OCI-LY3 (cell line): Measurements from ENCODE around the gene MZF1.

Experiments
- H2AFZ ChIP-seq: fragments of 200-600, 300-600 bp; shearing (Covaris generic); 2 replicates; pipeline ENCODE4 v1.6.0; 2014; ENCODE audit warnings: antibody characterized with exemption, low read depth, low read length
- H3K27ac ChIP-seq: fragments of 200-600, 300-600 bp; sonication (generic); 2 replicates; pipeline ENCODE4 v1.5.1; 2014; ENCODE audit warnings: mild to moderate bottlenecking, low read length, moderate library complexity, mixed read lengths
- H3K27me3 ChIP-seq: fragments of 200-600, 300-600 bp; sonication (generic); 2 replicates; pipeline ENCODE4 v1.6.1; 2014; ENCODE audit warnings: low read depth, low read length, mixed read lengths
- H3K36me3 ChIP-seq: fragments of 200-600, 300-600 bp; sonication (generic); replicated peaks from 2 replicates; pipeline ENCODE3; 2014; ENCODE audit warnings: low read depth, low read length, mixed read lengths
- H3K4me1 ChIP-seq: fragments of 300-600, 200-600 bp; sonication (generic); 2 replicates; pipeline ENCODE4 v1.6.1; 2014; ENCODE audit warnings: low read length, mixed read lengths
- H3K4me2 ChIP-seq: fragments of 200-600, 300-600 bp; sonication (generic); 2 replicates; pipeline ENCODE4 v1.6.1; 2014; ENCODE audit warnings: low read length, mixed read lengths
- H3K4me3 ChIP-seq: fragments of 300-600, 200-600 bp; sonication (generic); 2 replicates; pipeline ENCODE4 v1.5.1; 2014; ENCODE audit warnings: antibody characterized with exemption, mild to moderate bottlenecking, low read length, moderate library complexity
- H3K79me2 ChIP-seq: fragments of 300-600, 200-600 bp; shearing (Covaris generic); 2 replicates; pipeline ENCODE4 v1.6.1; 2014; ENCODE audit warnings: mild to moderate bottlenecking, low read length, mixed read lengths
- H3K9ac ChIP-seq: fragments of 300-600, 200-600 bp; shearing (Covaris generic); 2 replicates; pipeline ENCODE4 v1.6.0; 2014; ENCODE audit warnings: mild to moderate bottlenecking, low read length, moderate library complexity
- H3K9me3 ChIP-seq: fragments of 200-600, 300-600 bp; shearing (Covaris generic); 2 replicates; pipeline ENCODE4 v1.6.1; 2014; ENCODE audit warnings: low read length, mixed read lengths; ENCODE audit not compliant: insufficient read depth
- H4K20me1 ChIP-seq: fragments of 200-600, 300-600 bp; sonication (generic); 2 replicates; pipeline ENCODE4 v1.6.1; 2016; ENCODE audit warnings: low read length, mixed read lengths; ENCODE audit not compliant: insufficient read depth
- CTCF ChIP-seq: fragments of 200-600, 300-600 bp; sonication (generic); IDR thresholded peaks from 2 replicates; pipeline ENCODE4 v1.5.1; 2014; ENCODE audit warnings: antibody characterized with exemption, low read length, low read depth
- EZH2phosphoT487 ChIP-seq: fragments of 200-600 bp; shearing (Covaris generic); IDR thresholded peaks from 2 replicates; pipeline ENCODE4 v1.6.1; 2018; ENCODE audit warnings: antibody characterized with exemption, mixed run types, low read depth

MZF1 gene

GRCh38 chr19:58547323-58548312 lies 25.5 kb downstream of the MZF1 start:
- Histone ChIP-seq H3K4me2 (no peak overlapping the region), H3K27ac (no peak overlapping the region), H3K79me2 (peaks cover 71% of the 10 kb centered on the region), H3K4me1 (peaks cover 15% of the 10 kb centered on the region), H4K20me1 (peaks cover 59% of the 10 kb centered on the region), H2AFZ (no peak overlapping the region), H3K36me3 (peaks cover 78% of the 10 kb centered on the region), H3K27me3 (peaks cover 2% of the 10 kb centered on the region), H3K9me3 (no peaks in the 10 kb centered on the region), H3K9ac (no peak overlapping the region), H3K4me3 (no peak overlapping the region)
- no peak for TF ChIP-seq CTCF
- TF ChIP-seq EZH2phosphoT487, result no peak

- Histone ChIP-seq H3K4me1 (peaks cover 15% of the 10 kb centered on the region), H3K4me2 (peak overlapping the region; percentile 100), H3K27me3 (peaks cover 4% of the 10 kb centered on the region), H3K9ac (peak overlapping the region; percentile 92), H4K20me1 (peaks cover 54% of the 10 kb centered on the region), H3K9me3 (no peaks in the 10 kb centered on the region), H3K27ac (peak overlapping the region; percentile 61), H3K4me3 (peak overlapping the region; percentile 91), H3K36me3 (peaks cover 62% of the 10 kb centered on the region), H3K79me2 (peaks cover 68% of the 10 kb centered on the region), H2AFZ (no peak overlapping the region)
- no peak for TF ChIP-seq CTCF
- no peak for TF ChIP-seq EZH2phosphoT487
Observed at GRCh38 chr19:58546019-58546530, 27.1 kb downstream of the MZF1 start.

- Histone ChIP-seq H3K9ac (peak overlapping the region; percentile 92), H3K79me2 (peaks cover 62% of the 10 kb centered on the region), H3K36me3 (peaks cover 56% of the 10 kb centered on the region), H3K27me3 (peaks cover 5% of the 10 kb centered on the region), H3K4me2 (peak overlapping the region; percentile 100), H3K27ac (peak overlapping the region; percentile 61), H3K9me3 (no peaks in the 10 kb centered on the region), H3K4me1 (peaks cover 15% of the 10 kb centered on the region), H4K20me1 (peaks cover 47% of the 10 kb centered on the region), H3K4me3 (peak overlapping the region; percentile 91), H2AFZ (no peak overlapping the region)
- no peak for TF ChIP-seq EZH2phosphoT487
- no peak for TF ChIP-seq CTCF
Observed at GRCh38 chr19:58545286-58546018, 27.7 kb downstream of the MZF1 start.
